ENCODE measurements around the gene PRDM11.

The PRDM11 gene

GRCh38 chr11:45158210-45158731, 11.8 kb downstream of the PRDM11 start:
- no peak for DNase-seq

- DNase-seq, result no peak
These were observed 12.6 kb downstream of the PRDM11 start for GRCh38 chr11:45158891-45159605.

- DNase-seq, result no peak
These were observed 13.4 kb downstream of the PRDM11 start for GRCh38 chr11:45159781-45160365.

GRCh38 chr11:45161252-45162063, 15.0 kb downstream of the PRDM11 start:
- no peak for DNase-seq

- no peak for DNase-seq
These were observed 15.6 kb downstream of the PRDM11 start for GRCh38 chr11:45162064-45162375.

- no peak for DNase-seq
These were observed 16.8 kb downstream of the PRDM11 start for GRCh38 chr11:45162916-45163879.

GRCh38 chr11:45163956-45164575, 17.6 kb downstream of the PRDM11 start:
- DNase-seq, result peak; percentile 11

GRCh38 chr11:45165386-45165785, 18.9 kb downstream of the PRDM11 start:
- no peak for DNase-seq

GRCh38 chr11:45165806-45166603, 19.6 kb downstream of the PRDM11 start:
- DNase-seq, result no peak

GRCh38 chr11:45166604-45166897, 20.1 kb downstream of the PRDM11 start:
- no peak for DNase-seq

- no peak for DNase-seq
These were observed 20.8 kb downstream of the PRDM11 start for GRCh38 chr11:45167283-45167682.

GRCh38 chr11:45168366-45169130, 22.1 kb downstream of the PRDM11 start:
- DNase-seq, result no peak

GRCh38 chr11:45169310-45170072, 23.1 kb downstream of the PRDM11 start:
- DNase-seq, result peak; percentile 33

- no peak for DNase-seq
These were observed 24.0 kb downstream of the PRDM11 start for GRCh38 chr11:45170484-45170883.

GRCh38 chr11:45171550-45171949, 25.1 kb downstream of the PRDM11 start:
- no peak for DNase-seq

GRCh38 chr11:45173064-45173463, 26.6 kb downstream of the PRDM11 start:
- no peak for DNase-seq

GRCh38 chr11:45174168-45174835, 27.9 kb downstream of the PRDM11 start:
- DNase-seq, result no peak

- no peak for DNase-seq
These were observed 28.5 kb downstream of the PRDM11 start for GRCh38 chr11:45174963-45175362.

GRCh38 chr11:45176996-45177395, 30.6 kb downstream of the PRDM11 start:
- DNase-seq, result no peak

Data from MV-4-11 (cell line).